HTR-8/SVneo (cell line): Measurements from ENCODE around the gene HOXC9.

ENCODE experiments used
- DNase-seq: peaks from one replicate; pipeline ENCODE4 v3.0.0; 2011; ENCODE audit warnings: low spot score, mixed read lengths; ENCODE audit not compliant: insufficient read length
- FAIRE-seq: peaks from 2 replicates; lab custom pipeline; 2011; peaks lifted over from hg19 to GRCh38; lab: Jason Lieb, UNC

The HOXC9 gene

DNA sequence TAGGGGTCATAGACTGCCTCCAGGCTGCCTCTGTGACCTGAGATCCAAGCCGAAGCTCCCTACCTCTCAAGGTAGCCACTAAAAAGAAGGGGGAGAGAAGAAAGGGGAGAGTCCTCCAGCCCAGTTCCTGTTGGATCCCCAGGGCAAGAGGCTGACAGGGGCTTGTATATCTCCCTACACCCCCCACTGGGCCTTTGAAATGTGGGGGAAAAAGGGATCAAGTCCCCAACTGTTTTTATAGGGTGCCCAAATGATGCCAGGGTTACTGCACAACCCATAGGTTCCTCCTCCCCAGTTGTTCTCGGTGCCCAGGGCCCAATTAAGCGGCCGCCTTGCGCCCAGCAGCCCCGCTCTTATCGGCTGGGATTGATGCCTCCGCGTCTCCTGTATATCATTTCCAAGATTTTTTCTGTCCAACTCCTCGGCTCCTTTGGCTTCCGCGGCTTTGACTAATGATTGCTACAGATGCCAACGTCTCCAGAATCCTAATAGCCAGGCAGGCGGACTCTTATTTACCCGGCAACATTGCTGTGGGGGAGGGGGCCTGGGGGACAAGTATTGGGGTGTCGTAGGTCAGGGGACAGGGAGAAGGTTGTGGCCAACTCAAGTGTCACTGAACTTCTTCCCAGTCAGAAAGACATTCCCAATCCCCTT is 46.0 kb downstream of the HOXC9 start:
- DNase-seq (no peak), FAIRE-seq (no peak)

- DNase-seq (no peak), FAIRE-seq (no peak)
Measured at GRCh38 chr12:54046809-54047159, 46.8 kb downstream of the HOXC9 start.

GRCh38 chr12:54047160-54047963 is 47.4 kb downstream of the HOXC9 start:
- no peak for FAIRE-seq
- no peak for DNase-seq

- FAIRE-seq (no peak), DNase-seq (no peak)
Measured at GRCh38 chr12:54047964-54048303, 48.0 kb downstream of the HOXC9 start.

DNA sequence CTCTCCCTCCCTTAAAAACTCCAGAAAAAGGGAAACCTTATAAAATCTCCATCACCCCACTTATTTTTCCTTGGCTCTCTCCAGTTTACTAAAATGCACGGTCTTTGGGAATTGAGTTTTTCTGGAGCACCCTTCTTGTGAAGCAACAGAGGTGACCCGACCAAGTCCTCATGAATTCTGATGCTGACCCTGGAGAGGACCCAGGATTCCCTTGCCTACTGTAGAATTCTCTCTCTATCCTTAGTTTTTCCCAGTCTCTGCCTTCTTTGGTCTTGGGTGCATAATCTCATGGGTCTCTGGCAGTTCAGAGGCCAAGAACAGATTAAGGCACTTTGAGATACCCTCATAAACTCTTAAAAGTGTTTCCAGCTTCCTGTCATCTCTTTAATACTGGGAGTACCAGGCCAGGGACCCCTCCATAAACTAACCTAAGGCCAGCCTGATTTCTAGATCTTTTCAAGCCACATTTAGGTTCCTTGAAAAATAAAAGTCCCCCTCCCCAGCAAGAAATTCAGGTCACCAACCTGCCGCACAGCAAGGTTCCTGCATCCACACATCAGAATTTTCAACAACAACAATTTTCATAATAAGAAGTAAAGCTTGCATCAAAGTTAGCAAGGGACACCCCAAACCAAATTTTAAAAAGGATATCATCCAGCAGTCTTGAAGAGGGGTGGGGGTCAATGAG is 48.6 kb downstream of the HOXC9 start:
- DNase-seq (no peak), FAIRE-seq (no peak)

GRCh38 chr12:54049108-54049507 is 49.1 kb downstream of the HOXC9 start:
- DNase-seq (no peak), FAIRE-seq (no peak)

DNA sequence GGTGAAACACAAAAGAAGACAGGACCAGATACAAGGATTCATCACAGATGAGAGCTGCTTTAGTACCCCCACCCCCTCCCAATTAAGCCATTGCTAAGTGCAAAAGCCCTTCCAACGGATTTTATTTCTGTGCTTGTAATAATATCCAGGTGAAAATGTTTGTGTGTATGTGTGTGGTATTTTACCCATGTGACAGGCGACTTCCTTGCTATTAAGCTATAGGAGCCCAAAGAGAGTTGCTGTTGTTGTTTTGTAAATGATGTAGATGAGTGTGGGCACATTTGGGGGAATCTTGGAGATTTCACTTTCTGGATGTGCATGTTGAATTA is 50.5 kb downstream of the HOXC9 start:
- FAIRE-seq: no peak
- no peak for DNase-seq

DNA sequence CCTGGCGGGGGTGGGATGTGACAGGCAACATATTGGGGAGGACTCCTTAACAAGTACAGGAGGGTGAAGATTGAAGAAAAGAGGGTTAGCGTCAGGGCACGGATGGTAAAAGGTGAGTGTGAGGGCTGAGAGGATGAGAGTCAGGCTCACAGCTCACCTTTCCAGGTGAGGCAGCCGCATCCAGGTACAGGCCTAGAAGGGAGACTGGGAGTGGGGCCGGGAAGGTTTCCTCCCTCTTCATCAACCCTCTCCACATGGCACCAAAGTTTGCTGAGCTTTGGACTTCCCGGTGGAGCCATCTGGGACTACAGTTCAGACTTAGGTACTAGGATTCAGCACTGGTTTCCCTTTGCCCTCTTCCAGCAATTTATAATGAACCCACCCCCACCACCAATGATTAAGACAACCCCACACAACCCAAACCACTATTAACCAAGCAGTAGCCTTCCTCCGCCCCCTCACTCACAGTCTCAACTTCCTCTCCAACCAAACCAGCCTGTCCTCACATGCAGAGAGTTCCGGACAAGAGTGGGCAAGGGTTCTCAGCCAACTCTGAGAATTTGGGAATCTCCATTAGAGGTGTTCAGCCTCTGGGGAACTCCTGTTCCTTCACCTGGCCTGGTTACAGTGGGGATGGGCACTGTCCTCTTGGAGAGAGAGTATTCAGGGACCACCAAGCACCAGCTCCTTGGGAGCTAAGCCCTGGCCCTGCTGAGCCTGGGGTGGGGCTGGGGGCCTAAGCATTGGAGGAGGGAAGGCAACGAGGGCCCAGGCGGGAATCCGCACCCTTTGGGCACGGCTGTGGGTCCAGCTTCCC is 51.3 kb downstream of the HOXC9 start:
- no peak for DNase-seq
- FAIRE-seq: no peak

DNA sequence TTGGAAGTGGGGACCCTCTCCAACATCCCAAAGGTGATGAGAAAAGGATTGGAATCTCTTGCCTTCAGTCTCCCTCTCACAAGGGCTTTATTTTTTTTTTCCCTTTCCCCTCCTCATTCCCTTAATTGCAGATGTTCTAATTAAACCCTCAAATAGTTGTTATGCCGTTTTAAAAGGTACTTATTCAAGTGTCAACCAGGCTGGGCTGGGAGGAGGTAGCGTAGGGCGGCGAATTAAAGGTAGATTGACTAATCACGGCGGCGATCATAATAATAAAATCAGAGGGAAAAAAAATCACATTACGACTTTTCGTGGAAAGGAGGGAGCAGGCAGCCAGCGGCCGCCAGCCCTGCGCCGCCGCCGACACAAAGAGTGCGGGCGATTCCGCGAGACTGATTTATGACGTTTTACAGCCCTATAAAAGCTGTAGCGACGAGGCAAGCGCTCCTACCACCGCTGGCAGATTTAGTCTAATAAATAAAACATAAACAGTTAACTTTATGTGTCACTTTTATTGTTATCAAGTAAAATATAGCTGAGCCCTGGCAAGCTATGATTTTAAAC is 52.0 kb downstream of the HOXC9 start:
- DNase-seq (no peak), FAIRE-seq (no peak)

DNA sequence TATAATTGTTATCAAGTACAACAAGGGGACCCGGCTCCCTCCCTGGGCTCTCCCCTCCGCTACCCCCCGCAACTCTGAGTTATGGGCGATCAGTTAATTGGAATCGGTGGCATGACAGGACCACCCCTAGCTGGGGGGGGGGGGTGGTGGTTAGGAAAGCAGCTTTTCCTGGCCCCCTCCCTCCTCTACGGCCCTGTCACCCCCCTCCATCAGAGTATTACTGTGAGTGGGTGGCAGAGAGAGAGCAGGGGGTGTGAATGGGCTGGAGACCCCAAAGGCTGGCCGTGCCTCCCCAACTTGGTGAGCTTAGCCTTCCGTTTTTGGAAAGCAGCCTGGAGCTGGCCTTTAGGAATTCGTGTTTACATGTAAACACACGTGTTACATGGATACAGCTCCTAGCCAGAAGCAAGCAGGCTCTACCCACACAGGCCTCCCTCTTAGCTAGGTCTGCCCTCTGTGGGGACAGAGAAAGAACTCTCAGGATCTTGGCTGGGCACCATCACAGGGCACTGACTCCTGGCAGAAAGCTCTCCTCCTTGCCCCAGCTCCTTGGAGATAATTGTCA is 52.6 kb downstream of the HOXC9 start:
- FAIRE-seq (no peak), DNase-seq (no peak)
